ENCODE data around the gene BTG3.

BTG3 gene

GRCh38 chr21:17552410-17552809 lies 60.3 kb downstream of the BTG3 start:
- TF ChIP-seq REST (IDR thresholded peaks at IDR 0.05; ENCODE audit: insufficient read depth in 1 of 2, low read depth in 2 of 2, low read length in 2 of 2), result no peak
- TF ChIP-seq FOXP2 (optimal IDR thresholded peaks at IDR 0.05; ENCODE audit: borderline replicate concordance, extremely low read depth, extremely low read length, insufficient read depth), result no peak
- no peak for TF ChIP-seq TAF1 (IDR thresholded peaks at IDR 0.05; ENCODE audit: borderline replicate concordance, insufficient read depth, low read length)
- no peak for TF ChIP-seq POLR2AphosphoS5 (IDR thresholded peaks at IDR 0.05; ENCODE audit: low read depth, low read length)
- no peak for TF ChIP-seq SIN3A (IDR thresholded peaks at IDR 0.05; ENCODE audit: borderline replicate concordance, insufficient read depth, low read length)

GRCh38 chr21:17550671-17551308 lies 61.9 kb downstream of the BTG3 start:
- TF ChIP-seq TAF1 (IDR thresholded peaks at IDR 0.05; ENCODE audit: borderline replicate concordance, insufficient read depth, low read length), result no peak
- no peak for TF ChIP-seq SIN3A (IDR thresholded peaks at IDR 0.05; ENCODE audit: borderline replicate concordance, insufficient read depth, low read length)
- no peak for TF ChIP-seq FOXP2 (optimal IDR thresholded peaks at IDR 0.05; ENCODE audit: borderline replicate concordance, extremely low read depth, extremely low read length, insufficient read depth)
- TF ChIP-seq REST (IDR thresholded peaks at IDR 0.05; ENCODE audit: insufficient read depth in 1 of 2, low read depth in 2 of 2, low read length in 2 of 2), result no peak
- no peak for TF ChIP-seq POLR2AphosphoS5 (IDR thresholded peaks at IDR 0.05; ENCODE audit: low read depth, low read length)

GRCh38 chr21:17548262-17548661 lies 64.4 kb downstream of the BTG3 start:
- TF ChIP-seq REST (IDR thresholded peaks at IDR 0.05; ENCODE audit: insufficient read depth in 1 of 2, low read depth in 2 of 2, low read length in 2 of 2) (no peak), SIN3A (IDR thresholded peaks at IDR 0.05; ENCODE audit: borderline replicate concordance, insufficient read depth, low read length) (no peak), TAF1 (IDR thresholded peaks at IDR 0.05; ENCODE audit: borderline replicate concordance, insufficient read depth, low read length) (no peak), POLR2AphosphoS5 (IDR thresholded peaks at IDR 0.05; ENCODE audit: low read depth, low read length) (no peak), FOXP2 (optimal IDR thresholded peaks at IDR 0.05; ENCODE audit: borderline replicate concordance, extremely low read depth, extremely low read length, insufficient read depth) (no peak)

- TF ChIP-seq FOXP2 (optimal IDR thresholded peaks at IDR 0.05; ENCODE audit: borderline replicate concordance, extremely low read depth, extremely low read length, insufficient read depth), result no peak
- no peak for TF ChIP-seq SIN3A (IDR thresholded peaks at IDR 0.05; ENCODE audit: borderline replicate concordance, insufficient read depth, low read length)
- no peak for TF ChIP-seq TAF1 (IDR thresholded peaks at IDR 0.05; ENCODE audit: borderline replicate concordance, insufficient read depth, low read length)
- TF ChIP-seq POLR2AphosphoS5 (IDR thresholded peaks at IDR 0.05; ENCODE audit: low read depth, low read length), result no peak
- TF ChIP-seq REST (IDR thresholded peaks at IDR 0.05; ENCODE audit: insufficient read depth in 1 of 2, low read depth in 2 of 2, low read length in 2 of 2), result no peak
Measured at GRCh38 chr21:17545007-17545406, 67.7 kb downstream of the BTG3 start.
